HG03097 (cell line): ENCODE results near the gene SHLD2.
"Not testable (repeated sequence)": the region's sequence is repeated elsewhere in the genome, so short reads cannot be mapped to it uniquely, and the experiment has no call there.

Source experiments
- ATAC-seq: cut with Tn5 transposase; IDR thresholded peaks from one replicate; pipeline ENCODE4 v1.9.1; 2021; ENCODE audit not compliant: unreplicated experiment, low FRiP score

SHLD2 gene

GRCh38 chr10:87083576-87084290 is 11.3 kb upstream of the SHLD2 start:
- ATAC-seq = not testable (repeated sequence)

DNA sequence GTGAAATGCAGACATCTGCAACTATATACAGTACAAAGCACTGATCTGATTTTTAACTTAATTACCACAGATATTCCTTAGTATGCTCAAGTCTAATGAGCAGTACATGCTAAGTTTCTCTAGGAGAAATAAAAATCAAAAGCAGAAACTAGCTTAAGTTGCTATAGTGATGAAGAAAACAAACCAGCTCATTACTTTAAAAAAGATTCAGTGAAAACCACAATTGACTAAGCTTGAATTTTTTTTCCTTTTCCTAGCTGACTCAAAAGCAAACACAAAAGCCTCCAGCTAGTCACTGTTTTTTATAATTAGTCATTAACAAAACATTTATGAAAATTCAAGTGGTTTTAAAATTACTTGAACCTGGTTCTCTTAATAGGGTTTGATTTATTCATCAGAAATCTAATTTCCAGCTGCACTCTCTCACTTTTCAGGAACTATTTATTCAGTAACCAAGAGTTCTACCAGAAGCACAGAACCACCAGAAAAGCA is 10.7 kb upstream of the SHLD2 start:
- not testable (repeated sequence) for ATAC-seq

- no peak for ATAC-seq
Observed at GRCh38 chr10:87085537-87085936, 9.5 kb upstream of the SHLD2 start.

DNA sequence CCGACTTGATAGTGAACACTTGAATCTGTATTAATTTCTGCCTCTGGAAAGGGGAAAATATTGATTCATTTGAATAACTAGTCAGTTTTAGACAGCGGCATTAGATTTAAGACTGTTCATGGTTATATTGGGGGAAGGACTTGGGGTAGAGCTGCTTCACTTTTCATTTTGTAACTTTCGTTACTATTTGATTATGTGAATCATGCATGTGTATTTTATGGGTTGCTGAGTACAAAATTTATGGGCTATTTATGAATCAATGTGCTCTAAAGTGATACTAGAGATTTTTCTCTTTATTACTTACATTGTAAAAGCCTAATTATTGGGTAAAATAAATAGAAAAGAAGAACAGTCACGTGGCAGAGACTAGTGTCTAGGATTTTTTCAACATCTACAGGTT is 5.3 kb upstream of the SHLD2 start:
- ATAC-seq = no peak

DNA sequence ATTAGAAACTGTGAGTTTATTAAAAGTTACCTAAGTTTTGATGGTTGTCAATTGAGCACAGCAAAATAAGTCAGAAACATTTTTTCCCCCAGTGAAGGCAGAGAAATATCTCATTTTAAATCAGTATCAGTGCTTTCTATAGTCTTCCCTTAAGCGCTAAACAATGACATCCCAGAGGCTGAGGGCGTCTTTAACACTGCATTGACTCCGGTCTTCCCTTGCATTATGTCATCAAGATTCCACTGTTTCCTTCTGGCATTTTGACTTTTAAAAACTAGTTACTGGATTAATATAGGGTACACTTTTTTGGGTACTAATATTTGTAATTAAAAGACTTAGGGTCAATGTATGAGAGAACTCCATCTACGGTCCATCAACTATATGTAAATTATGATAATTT is 4.2 kb upstream of the SHLD2 start:
- no peak for ATAC-seq

DNA sequence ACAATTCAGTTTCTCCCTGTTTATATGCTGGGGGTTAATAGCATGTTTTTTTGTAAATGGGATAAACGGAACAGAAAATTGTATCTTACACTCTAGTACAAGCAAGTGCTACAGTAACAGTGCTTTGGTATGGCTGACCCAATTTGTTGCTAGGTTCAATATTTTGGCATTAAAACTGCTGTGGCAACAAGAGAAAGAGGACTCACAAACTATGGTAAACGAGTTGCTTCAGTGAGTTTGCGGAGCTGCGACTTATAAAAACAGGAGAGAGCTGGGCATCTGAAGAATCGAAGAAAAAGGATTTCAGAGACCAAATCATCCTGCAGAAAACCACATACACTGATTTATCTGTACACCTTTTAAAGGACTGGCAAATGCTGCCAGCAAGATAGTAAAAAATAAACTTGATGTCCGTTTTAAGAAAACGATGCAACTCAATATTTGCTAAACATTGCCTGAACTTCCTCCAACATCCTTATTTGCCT is 2.6 kb upstream of the SHLD2 start:
- ATAC-seq = no peak

DNA sequence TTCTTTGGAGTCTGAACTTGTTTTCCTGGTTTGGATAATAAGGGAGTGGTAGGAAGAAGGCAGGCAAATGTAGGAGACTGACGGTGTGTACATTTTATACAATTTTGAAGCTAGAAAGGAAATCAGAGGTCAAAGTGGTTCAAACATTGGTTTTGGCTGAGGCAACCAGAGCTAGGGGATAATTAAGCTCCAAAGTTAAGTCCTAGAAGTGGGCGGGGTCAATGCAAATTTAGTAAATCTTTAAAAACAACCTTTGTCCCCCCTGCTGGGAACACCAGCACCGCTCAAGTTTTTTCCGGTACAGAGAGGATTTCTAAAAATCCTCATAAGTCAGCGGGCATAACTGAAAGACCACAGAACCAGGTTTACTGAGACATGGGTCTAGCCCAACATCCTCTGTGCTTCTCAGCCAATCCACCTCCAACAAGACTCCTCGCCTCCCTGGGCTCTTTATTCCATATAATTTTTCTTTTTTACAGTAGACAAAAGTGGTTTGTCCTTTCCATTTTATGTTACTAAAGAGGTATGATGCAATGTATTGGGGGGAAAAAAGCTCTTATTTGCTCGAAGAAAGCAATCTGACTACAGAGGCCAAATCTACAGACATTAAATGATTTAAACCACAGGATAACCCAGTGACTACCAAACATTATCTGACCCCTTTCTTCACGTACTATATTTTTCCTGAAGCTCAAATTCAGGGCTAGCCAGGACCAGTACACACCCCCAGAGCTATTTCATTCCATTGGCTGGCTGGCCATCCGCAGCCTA is 2.0 kb upstream of the SHLD2 start:
- ATAC-seq = no peak

DNA sequence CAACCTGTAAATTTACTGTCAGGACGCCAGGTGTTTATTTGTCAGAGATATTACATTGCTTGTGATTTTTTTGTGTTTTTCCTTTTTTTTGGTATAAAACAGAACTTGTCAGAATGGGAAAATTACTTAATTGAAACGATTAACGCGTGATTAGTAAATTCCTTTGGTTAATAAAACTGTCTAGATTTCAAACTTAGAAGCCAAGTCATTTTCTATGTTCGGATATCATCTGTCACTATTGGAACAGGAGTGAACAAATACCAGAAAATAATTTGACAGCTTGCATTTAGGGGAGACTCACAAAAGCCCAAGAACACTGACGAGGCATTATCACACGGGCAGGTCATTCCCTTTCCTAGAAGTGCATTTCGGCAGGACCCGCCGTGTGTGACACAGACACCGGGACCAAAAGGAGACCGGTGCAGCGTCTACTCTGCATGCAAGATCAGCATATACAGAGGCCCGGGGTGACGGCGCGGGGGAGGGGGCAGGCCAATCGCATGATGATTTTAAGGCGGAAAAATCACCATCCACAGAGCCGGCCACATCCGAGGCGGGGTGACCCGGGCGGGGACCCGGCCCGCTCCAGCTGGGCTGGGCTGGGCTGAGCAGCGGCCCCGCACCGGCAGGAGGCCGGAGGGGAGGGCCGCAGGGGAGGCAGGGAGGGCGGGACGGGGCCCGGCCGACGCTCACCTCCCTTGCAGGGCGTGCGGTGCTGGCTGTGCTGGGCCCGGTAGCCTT is 1.2 kb upstream of the SHLD2 start:
- ATAC-seq = peak; percentile 14

DNA sequence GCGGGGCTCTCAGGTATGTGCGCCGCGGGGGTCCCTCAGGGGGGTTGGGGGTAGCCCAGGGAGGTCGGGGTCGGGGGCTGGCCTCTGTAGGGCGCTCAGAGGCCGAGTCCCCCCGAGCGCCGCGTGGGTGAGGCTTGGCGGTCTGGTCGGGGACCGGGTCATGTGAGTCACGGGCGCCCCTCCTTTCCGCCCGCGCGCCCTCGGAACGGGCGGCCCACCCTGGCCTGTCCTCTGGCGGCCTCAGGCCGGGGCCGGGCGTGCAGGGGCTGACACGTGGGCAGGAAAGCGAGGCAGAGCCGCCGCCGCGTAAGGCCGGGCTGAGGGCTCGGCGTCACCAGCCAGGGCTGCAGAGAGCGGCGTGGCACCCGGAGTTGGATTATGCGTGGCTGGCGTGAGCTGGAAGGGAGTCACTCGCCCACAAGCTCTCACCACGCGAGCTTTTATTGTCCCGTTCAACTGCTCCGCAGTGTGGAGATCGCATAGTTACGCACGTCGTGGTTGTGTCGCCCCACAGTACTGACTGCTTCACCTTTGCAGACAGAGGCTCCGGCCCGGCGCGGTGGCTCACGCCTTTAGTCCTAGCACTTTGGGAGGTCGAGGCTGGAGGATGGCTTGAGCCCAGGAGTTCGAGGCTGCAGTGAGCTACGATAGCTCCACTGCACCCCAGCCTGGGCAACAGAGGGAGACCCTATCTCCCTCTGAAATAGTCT is 385 bp downstream of the SHLD2 start:
- ATAC-seq = peak; percentile 54

DNA sequence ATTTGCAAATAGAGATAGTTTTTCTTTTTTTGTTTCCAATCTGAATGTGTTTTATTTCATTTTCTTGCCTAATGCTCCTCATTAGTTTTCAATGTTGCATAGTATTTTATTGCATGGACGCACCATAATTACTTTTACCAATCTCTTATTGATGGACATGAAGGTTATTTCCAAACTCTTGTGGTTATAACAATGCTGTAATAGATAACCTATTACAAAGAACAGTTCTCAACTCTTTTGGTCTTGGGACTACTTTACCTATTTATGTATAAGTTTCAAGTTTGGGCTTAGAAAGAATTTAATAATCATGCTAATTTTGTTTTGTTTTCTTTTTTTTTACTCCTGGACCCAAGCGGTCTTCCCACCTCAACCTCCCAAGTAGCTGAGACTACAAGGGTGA is 7.0 kb downstream of the SHLD2 start:
- ATAC-seq = no peak

- not testable (repeated sequence) for ATAC-seq
Observed at GRCh38 chr10:87104727-87105126, 9.7 kb downstream of the SHLD2 start.

DNA sequence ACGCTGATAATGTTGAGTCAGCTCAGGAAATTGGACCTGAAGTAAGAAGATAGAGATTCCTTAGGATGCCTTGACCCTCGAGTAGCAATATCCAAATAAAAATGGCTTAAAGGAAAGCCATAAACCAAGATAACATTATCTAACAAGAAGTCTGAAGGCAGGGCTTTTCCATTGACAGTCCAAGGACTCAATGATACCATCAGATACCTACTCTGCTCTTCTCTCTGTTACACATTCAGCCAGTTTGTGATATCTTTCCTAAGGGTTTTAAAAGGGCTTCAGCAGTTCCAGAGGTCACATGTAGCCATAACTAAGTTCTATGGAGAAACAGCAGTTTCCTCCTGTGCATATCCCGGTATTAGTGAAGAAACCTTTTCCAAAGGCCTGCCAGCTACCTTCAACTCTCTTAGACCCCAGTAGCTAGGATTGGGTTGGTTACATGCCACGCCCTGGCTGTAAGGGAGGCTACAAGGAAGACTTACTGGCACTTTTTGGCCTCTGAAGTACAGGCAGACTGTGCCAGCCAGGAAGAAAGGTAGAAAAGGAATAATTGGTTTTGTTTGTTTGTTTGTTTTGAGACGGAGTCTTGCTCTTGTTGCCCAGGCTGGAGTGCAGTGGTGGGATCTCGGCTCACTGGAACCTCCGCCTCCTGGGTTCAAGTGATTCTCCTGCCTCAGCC is 10.6 kb downstream of the SHLD2 start:
- ATAC-seq = no peak

- not testable (repeated sequence) for ATAC-seq
Observed at GRCh38 chr10:87118122-87118521, 23.1 kb downstream of the SHLD2 start.

DNA sequence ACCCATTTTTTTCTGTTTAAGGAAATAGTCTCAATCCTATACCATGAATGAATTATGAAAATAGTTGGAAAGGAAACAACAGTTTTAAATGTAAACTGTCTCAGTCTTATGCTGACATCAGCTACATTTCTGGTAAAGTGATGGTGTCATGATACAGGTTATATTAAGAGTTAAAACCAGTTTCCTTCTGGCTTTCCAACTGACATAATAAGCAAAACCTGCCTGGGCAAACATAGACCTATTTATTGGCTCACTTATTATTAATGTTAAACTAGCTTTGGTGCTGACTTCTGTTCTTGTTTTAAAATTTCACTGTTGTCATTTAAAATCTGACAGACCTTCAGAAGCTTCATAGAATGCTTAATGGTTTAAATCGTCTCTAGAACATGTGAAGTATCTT is 24.0 kb downstream of the SHLD2 start:
- not testable (repeated sequence) for ATAC-seq

GRCh38 chr10:87123351-87123750 is 28.3 kb downstream of the SHLD2 start:
- ATAC-seq = not testable (repeated sequence)

DNA sequence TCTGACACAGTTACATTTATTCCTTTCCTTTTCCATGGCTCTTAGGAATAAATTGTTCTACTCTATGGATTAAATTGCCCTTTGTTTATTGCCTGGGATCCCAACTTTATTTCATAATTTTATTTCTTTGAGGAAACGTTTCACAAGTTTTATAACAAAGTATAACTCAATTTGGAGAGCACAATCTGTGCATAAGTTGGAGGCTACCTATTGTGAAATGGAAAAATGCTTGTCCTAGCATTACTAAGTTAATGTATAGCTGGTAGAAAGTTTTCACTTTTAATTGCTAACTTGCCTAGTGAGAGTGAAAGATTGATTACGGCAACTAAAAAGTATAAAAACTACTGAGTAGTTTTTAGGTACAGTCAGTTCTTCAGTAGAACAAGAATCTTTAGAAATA is 32.0 kb downstream of the SHLD2 start:
- ATAC-seq = not testable (repeated sequence)

GRCh38 chr10:87127607-87128156 is 32.7 kb downstream of the SHLD2 start:
- ATAC-seq = not testable (repeated sequence)

- not testable (repeated sequence) for ATAC-seq
Observed at GRCh38 chr10:87132176-87132575, 37.2 kb downstream of the SHLD2 start.

- not testable (repeated sequence) for ATAC-seq
Observed at GRCh38 chr10:87133936-87134335, 38.9 kb downstream of the SHLD2 start.
